NCI-H1694 (cell line): ENCODE data around the gene NUDT22.

Source experiments
- DNase-seq: peaks from one replicate; lab custom pipeline; 2025; lab: John Stamatoyannopoulos, UW

NUDT22 gene

DNA sequence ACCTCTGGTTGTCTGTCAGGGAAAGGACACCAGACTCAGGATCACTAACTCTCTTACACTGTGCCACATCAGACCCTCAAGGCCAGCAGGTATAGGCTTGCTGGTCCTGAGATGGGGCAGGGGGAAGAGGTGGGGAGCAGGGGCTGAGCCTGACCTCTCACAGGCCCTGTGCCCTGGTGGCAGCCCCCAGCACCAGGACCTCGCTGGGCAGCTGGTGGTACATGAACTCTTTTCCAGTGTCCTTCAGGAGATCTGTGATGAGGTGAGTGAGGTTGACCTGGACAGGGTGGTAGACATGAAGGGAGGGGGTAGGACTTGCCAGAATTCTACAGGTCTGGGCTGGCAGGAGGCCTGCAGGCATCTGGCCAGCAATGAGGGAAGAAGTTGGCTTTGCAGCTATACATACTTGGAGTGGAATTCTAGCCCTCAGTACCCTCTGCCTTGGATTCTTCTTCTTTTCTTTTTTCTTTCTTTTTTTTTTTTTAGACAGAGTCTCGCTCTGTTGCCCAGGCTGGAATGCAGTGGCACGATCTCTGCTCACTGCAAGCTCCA, 1.4 kb downstream of the NUDT22 start:
- DNase-seq: no peak

DNA sequence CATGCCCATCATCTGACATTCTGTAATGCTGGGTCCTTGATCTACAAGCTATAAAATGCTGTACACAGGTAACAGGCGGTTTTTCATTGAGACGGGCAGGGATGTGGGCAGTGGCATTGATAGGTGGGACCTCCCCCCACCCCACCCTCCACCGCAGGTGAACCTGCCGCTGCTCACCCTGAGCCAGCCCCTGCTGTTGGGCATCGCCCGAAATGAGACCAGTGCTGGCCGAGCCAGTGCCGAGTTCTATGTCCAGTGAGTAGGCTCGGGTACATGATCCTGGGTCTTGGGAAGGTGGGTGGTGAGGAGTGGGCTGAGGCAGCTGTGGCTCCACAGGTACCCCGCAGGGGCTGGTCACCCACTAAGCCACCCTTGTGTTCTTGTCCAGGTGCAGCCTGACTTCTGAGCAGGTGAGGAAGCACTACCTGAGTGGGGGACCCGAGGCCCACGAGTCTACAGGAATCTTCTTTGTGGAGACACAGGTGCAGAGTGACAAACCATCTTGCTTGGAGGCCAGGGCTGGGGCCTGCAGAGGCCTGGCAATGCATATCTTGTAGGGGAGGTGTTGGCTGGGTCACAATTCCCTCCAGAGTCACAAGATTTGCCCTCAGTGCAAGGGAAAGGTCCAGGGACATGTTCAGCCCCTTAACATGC, 3.1 kb downstream of the NUDT22 start:
- no peak for DNase-seq

DNA sequence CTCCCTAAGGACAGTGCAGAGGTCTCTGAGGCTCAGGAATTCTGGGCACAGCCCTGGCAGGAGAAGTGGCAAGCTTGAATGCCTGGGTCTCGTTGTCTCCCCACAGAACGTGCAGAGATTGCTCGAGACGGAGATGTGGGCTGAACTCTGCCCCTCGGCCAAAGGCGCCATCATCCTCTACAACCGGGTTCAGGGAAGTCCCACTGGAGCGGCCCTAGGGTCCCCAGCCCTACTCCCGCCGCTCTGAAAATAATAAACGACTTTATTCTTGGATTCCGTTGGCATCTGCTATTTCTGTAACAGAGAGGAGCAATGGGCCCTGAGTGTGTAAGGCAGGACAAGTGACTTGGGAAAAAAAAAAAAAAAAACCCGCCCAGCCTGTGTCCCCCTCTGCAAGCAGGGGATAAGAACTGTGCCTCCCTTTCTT, 3.7 kb downstream of the NUDT22 start:
- DNase-seq: no peak

- peak; percentile 89 for DNase-seq
These were observed 4.3 kb downstream of the NUDT22 start, which contains the start of gene DNAJC4 for GRCh38 chr11:64230171-64230984. Gene DNAJC4 (plus strand): TSS chr11:64230548. CDS start chr11:64230855, 307 bp downstream.

- no peak for DNase-seq
These were observed 4.9 kb downstream of the NUDT22 start for GRCh38 chr11:64230985-64231365.

- no peak for DNase-seq
These were observed 5.5 kb downstream of the NUDT22 start for GRCh38 chr11:64231546-64231945.

- DNase-seq: no peak
These were observed 6.3 kb downstream of the NUDT22 start for GRCh38 chr11:64232182-64232966.

DNA sequence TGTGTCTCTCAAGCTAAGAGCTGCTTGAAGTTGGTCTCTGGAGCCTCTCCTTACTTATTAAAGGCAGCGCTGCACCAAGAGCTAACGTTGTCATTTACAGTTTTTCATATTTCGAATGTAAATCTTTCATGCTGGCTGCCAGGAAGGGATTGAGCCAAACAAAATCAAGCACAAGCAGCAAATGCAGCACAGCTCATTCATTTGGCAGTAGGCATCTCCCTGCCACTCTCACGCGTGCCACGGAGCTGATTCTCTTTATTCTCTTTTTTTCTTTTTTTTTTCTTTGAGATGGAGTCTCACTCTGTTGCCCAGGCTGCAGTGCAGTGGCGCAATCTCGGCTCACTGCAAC, 6.9 kb downstream of the NUDT22 start:
- no peak for DNase-seq

- no peak for DNase-seq
These were observed 8.0 kb downstream of the NUDT22 start, which contains the start of gene VEGFB for GRCh38 chr11:64233913-64234586. Gene VEGFB (plus strand): TSS chr11:64234584. CDS start chr11:64234834, 250 bp downstream.

- no peak for DNase-seq
These were observed 8.7 kb downstream of the NUDT22 start for GRCh38 chr11:64234647-64235379.

GRCh38 chr11:64235437-64236161, 9.5 kb downstream of the NUDT22 start:
- no peak for DNase-seq

DNA sequence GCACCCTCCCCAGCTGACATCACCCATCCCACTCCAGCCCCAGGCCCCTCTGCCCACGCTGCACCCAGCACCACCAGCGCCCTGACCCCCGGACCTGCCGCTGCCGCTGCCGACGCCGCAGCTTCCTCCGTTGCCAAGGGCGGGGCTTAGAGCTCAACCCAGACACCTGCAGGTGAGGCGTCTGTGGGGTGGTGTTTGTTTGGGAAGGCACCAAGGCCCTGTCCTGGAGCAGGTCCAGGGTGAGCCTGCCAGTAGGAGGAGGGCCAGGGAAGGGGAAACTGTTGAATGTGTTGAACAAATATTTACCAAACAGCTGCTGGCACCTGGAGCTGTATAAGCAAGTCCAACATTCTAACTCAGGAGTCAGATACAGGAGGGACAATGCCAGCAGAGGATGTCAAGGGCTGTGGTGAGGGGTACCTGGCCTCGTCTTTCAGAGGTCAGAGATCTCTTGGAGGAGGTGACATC, 11.4 kb downstream of the NUDT22 start:
- DNase-seq: no peak

DNA sequence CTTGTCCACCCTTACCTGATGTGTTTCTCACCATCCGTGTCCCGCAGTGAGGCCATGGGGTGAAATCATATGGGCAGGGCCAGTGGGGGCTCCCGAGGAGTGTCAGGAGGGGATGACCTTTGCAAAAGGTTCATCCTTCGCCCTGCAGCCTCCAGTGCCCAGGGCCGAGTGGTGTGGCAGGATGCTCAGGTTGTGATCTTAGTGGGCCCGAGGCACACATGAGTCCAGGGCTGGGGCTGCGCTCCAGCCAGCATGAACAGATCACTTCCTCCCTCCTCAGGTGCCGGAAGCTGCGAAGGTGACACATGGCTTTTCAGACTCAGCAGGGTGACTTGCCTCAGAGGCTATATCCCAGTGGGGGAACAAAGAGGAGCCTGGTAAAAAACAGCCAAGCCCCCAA, 12.0 kb downstream of the NUDT22 start:
- DNase-seq: no peak

DNA sequence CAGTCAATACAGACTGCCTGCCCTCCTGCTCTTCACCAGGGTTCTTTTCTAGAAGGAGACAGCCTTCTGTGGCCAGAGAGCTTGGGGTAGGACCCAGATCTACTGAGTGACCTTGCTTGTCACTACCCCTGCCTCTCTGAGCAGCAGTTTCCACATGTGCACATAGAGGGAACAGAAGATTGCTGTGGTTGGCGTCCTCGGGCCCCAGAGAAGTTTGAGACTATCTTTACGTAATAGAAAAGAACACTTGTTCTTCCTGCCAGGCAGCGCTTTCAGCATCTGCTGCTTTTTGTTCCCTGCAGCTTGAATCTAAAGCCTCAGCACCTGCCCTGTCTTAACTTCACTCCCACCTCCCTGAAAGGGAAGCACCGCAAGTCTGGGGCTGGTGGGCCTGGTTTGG, 12.9 kb downstream of the NUDT22 start:
- no peak for DNase-seq

- no peak for DNase-seq
These were observed 13.8 kb downstream of the NUDT22 start for GRCh38 chr11:64239662-64240434.

- peak; percentile 74 for DNase-seq
These were observed 14.6 kb downstream of the NUDT22 start, which contains the start of gene FKBP2 for GRCh38 chr11:64240435-64241240. Gene FKBP2 (plus strand): TSS chr11:64241095. CDS start chr11:64242388, 1,293 bp downstream.

- no peak for DNase-seq
These were observed 15.1 kb downstream of the NUDT22 start for GRCh38 chr11:64241241-64241490.

- peak; percentile 94 for DNase-seq
These were observed 15.7 kb downstream of the NUDT22 start for GRCh38 chr11:64241491-64242374.
